Stomach (tissue), 9 donors: Measurements from ENCODE around the gene ATP1A1. TPM values are rescaled to one million over a fixed set of nuclear protein-coding genes. Genes with fewer than 3 reads are reported as not detected.
A peak's percentile ranks its signal among the peaks of the same experiment; 100 is the strongest.

ENCODE experiments used
- DNase-seq, 2 donors: peaks; one replicate each; pipeline versions ENCODE4 v3.0.0 to v3.0.0-alpha.2; 2013 to 2019
- H3K27ac ChIP-seq, 5 donors: fragments of 200-600 bp in 4 of 5; sonication (generic) in 4 of 5; one replicate each; pipeline ENCODE4 v1.5.1; 2013 to 2019; ENCODE audit warnings: mild to moderate bottlenecking in 1 of 5, moderate library complexity in 1 of 5
- H3K27me3 ChIP-seq, 3 donors: fragments of 200-600 bp; sonication (generic); one replicate each; pipeline ENCODE4 v1.5.1; 2017 to 2019; ENCODE audit warnings: mixed run types in 1 of 3
- H3K36me3 ChIP-seq, 4 donors: fragments of 200-600 bp; sonication (generic); 1 replicate in 3 of 4; 2 replicates in 1 of 4; pipeline ENCODE4 v1.5.1; 2016 to 2019
- H3K4me1 ChIP-seq, 4 donors: fragments of 200-600 bp; sonication (generic); one replicate each; pipeline ENCODE4 v1.5.1; 2016 to 2019
- H3K4me3 ChIP-seq, 4 donors: fragments of 200-600 bp; sonication (generic) in 3 of 4; one replicate each; pipeline ENCODE4 v1.5.1; 2016 to 2019; ENCODE audit warnings: mild to moderate bottlenecking in 1 of 4
- H3K9me3 ChIP-seq, 4 donors: fragments of 200-600 bp; sonication (generic); one replicate each; pipeline ENCODE4 v1.5.1; 2016 to 2019
- EP300 ChIP-seq: sonication (generic); formaldehyde crosslinking; IDR thresholded peaks from one replicate; pipeline ENCODE4 v1.6.1; 2017; ENCODE audit warnings: antibody characterized with exemption
- POLR2A ChIP-seq, 4 donors: fragments of 450-650 bp; IDR thresholded peaks; one replicate each; pipeline ENCODE4 v1.6.1; 2016; ENCODE audit warnings: antibody characterized with exemption in 4 of 4, control low read depth in 2 of 4, mild to moderate bottlenecking in 1 of 4, moderate library complexity in 1 of 4
- POLR2AphosphoS5 ChIP-seq, 3 donors: sonication (generic); formaldehyde crosslinking; IDR thresholded peaks; one replicate each; pipeline ENCODE4 v1.6.1; 2016; ENCODE audit warnings: antibody characterized with exemption in 3 of 3
- WGBS, 5 donors: extraction: QIAGEN DNeasy Blood & Tissue Kit in 3 of 5; methylation state at CpG; one replicate each; pipeline versions ENCODE4 v1.1.5 to v1.1.7; 2013 to 2018; 5-methylcytosine and 5-hydroxymethylcytosine counted together
- intact Hi-C: fragments of 100-400 bp; cut with DNase I; formaldehyde crosslinking; loops from one replicate; pipeline ENCODE4 v1.15.1; 2023; ENCODE audit warnings: low total_unique reads
- polyA plus RNA-seq, 3 donors: library from polyadenylated mRNA; stranded (reverse); fragments of 200-250 nt; gene quantifications; one replicate each; pipeline ENCODE4 v1.2.3, GENCODE V29; 2013
- total RNA-seq, 5 donors: library from RNA; depleted of rRNA; stranded (reverse); fragments of >200 nt; gene quantifications; one replicate each; pipeline versions ENCODE4 v1.1.0 to v1.2.3, GENCODE V29; 2014 to 2016
- TF ChIP-seq, protein P1 (sequence below), 7 experiments: fragments of 450-650 bp in 4 of 7; fragments of 200-600 bp in 3 of 7; sonication (generic) in 3 of 7; IDR thresholded peaks; one replicate each; pipeline ENCODE4 v1.5.1; 2016 to 2019; ENCODE audit warnings: antibody characterized with exemption in 7 of 7, control low read depth in 2 of 7, mild to moderate bottlenecking in 1 of 7
- donor health status: healthy with polysubstance abuse.
- donor health status: Bipolar disorder and iron deficiency.
- donor health status: healthy.

ATP1A1 gene
- total and polyA plus RNA-seq, 8 donors = 49.9 to 576 (median 171) TPM

DNA sequence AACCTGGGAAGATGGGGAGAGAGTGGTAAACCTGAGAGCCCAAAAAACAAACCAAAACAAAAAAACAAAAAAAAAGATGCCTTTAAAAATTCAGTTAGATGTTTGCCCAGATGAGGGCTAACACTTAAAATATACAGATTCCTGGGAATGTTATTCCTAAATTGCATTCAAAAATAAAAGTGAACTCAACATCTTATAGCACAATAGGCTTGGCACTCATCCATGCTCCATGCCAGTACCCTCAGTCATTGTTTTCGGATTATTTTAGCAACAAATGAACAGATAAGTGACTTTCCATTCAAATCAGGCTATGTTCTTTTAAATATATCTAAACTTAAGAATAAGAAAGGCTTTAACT is 3.7 kb downstream of the ATP1A1 start:
- peaks cover 62 to 87% (median 85%) of the 10 kb centered on the region in 4 donors for H3K4me1 ChIP-seq
- no peaks in the 10 kb centered on the region for H3K27me3 ChIP-seq
- peak in 1 of 2 donors; percentile 26 for DNase-seq
- H3K9me3 ChIP-seq = no peaks in the 10 kb centered on the region
- 34 to 66% (median 44%) methylated on average over 1 of the region's 1 CpG for WGBS, 5 donors
- TF ChIP-seq POLR2AphosphoS5 (IDR thresholded peaks at IDR 0.05) = no peak
- TF ChIP-seq, protein P1, sequence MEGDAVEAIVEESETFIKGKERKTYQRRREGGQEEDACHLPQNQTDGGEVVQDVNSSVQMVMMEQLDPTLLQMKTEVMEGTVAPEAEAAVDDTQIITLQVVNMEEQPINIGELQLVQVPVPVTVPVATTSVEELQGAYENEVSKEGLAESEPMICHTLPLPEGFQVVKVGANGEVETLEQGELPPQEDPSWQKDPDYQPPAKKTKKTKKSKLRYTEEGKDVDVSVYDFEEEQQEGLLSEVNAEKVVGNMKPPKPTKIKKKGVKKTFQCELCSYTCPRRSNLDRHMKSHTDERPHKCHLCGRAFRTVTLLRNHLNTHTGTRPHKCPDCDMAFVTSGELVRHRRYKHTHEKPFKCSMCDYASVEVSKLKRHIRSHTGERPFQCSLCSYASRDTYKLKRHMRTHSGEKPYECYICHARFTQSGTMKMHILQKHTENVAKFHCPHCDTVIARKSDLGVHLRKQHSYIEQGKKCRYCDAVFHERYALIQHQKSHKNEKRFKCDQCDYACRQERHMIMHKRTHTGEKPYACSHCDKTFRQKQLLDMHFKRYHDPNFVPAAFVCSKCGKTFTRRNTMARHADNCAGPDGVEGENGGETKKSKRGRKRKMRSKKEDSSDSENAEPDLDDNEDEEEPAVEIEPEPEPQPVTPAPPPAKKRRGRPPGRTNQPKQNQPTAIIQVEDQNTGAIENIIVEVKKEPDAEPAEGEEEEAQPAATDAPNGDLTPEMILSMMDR (IDR thresholded peaks at IDR 0.05) = no peak
- no peak for TF ChIP-seq EP300
- TF ChIP-seq POLR2A (IDR thresholded peaks at IDR 0.05) = no peak
- H3K27ac ChIP-seq = peak overlapping the region; percentile 90 to 100 (median 98)
- H3K36me3 ChIP-seq = no peaks in the 10 kb centered on the region
- intact Hi-C loops = no loop called here
- peak overlapping the region in 1 of 4 donors; percentile 95 for H3K4me3 ChIP-seq

- TF ChIP-seq POLR2AphosphoS5 (IDR thresholded peaks at IDR 0.05) = peak; percentile 10 to 88 (median 71)
- no peak for TF ChIP-seq POLR2A (IDR thresholded peaks at IDR 0.05)
- peak overlapping the region in 3 of 4 donors; percentile 10 to 95 (median 14) for H3K4me3 ChIP-seq
- peak in 1 of 2 donors; percentile 83 for DNase-seq
- peaks cover 72 to 87% (median 86%) of the 10 kb centered on the region in 4 donors for H3K4me1 ChIP-seq
- 30 to 36% (median 32%) methylated on average over 13 of the region's 13 CpGs for WGBS, 5 donors
- H3K27ac ChIP-seq = peak overlapping the region; percentile 70 to 100 (median 98)
- intact Hi-C loops = no loop called here
- no peaks in the 10 kb centered on the region for H3K27me3 ChIP-seq
- H3K36me3 ChIP-seq = no peaks in the 10 kb centered on the region
- H3K9me3 ChIP-seq = no peaks in the 10 kb centered on the region
Measured at GRCh38 chr1:116377541-116378529, 4.8 kb downstream of the ATP1A1 start.

- H3K27me3 ChIP-seq = no peaks in the 10 kb centered on the region
- intact Hi-C loops = no loop called here
- no peaks in the 10 kb centered on the region for H3K9me3 ChIP-seq
- TF ChIP-seq POLR2A (IDR thresholded peaks at IDR 0.05) = no peak
- TF ChIP-seq, protein P1 (IDR thresholded peaks at IDR 0.05) = no peak
- no peak for TF ChIP-seq EP300
- TF ChIP-seq POLR2AphosphoS5 (IDR thresholded peaks at IDR 0.05) = no peak
- no peak for DNase-seq
- peaks cover 82 to 99% (median 97%) of the 10 kb centered on the region in 4 donors for H3K4me1 ChIP-seq
- H3K4me3 ChIP-seq = peak overlapping the region in 1 of 4 donors; percentile 95
- peak overlapping the region in 4 of 5 donors; percentile 97 to 100 (median 98) for H3K27ac ChIP-seq
- 74 to 90% (median 77%) methylated on average over 2 of the region's 2 CpGs for WGBS, 5 donors
- H3K36me3 ChIP-seq = peaks cover 0 to 7% (median 3%) of the 10 kb centered on the region in 4 donors
Measured at GRCh38 chr1:116379057-116379630, 6.1 kb downstream of the ATP1A1 start.

DNA sequence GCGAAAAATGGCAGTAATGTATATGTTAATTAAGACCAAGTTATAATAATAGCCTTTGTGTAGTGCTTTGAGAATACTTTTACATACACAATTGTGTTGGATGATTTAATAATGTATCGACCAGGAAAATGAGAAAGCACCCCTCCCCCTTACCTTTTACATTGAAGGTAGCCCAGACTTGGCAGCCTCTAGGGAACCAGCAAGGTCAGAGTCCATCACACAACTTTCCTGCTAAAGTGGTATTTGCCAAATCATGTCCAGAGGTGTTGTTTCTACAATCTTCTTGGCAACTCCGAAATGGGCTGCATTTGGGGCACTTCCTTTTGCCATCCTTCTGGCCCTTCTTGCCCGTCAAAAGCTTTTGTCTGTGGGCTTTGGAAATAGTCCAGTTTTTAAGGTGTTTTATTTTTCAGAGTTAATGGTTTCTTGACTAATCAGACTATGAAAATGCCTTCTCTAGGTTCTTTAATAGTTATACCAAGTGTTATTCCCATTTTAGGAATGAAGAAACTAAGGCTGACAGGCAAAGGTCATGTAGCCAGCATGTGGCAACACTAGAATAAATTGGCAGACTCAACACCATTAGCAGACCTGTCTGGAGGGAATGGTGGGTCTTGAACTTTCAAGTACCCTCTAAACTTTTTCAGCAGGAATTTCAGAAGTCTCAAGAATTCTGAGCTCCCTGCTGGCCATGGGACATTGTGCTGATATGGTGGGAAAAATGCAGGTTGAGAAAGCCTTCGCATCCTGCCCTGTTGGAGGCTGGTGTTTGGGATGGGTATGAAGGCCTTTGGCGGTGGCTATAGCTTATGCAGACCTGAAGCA is 6.8 kb downstream of the ATP1A1 start:
- intact Hi-C loops = no loop called here
- TF ChIP-seq EP300 (no peak), POLR2AphosphoS5 (IDR thresholded peaks at IDR 0.05) (no peak), POLR2A (IDR thresholded peaks at IDR 0.05) (no peak)
- TF ChIP-seq, protein P1 (IDR thresholded peaks at IDR 0.05) = no peak
- Histone ChIP-seq H3K27me3 (no peaks in the 10 kb centered on the region), H3K4me3 (peak overlapping the region in 1 of 4 donors; percentile 1), H3K27ac (peak overlapping the region; percentile 8 to 100 (median 98)), H3K9me3 (no peaks in the 10 kb centered on the region), H3K4me1 (peaks cover 82 to 92% (median 90%) of the 10 kb centered on the region in 4 donors), H3K36me3 (peaks cover 6 to 15% (median 11%) of the 10 kb centered on the region in 4 donors)
- peak in 1 of 2 donors; percentile 20 for DNase-seq
- 63 to 70% (median 67%) methylated on average over 6 of the region's 6 CpGs for WGBS, 5 donors
